Fibroblast of skin of scalp (primary cell): Measurements from ENCODE around the gene CPM.
A peak's percentile ranks its signal among the peaks of the same experiment; 100 is the strongest.

Experiments
- DNase-seq: peaks from one replicate; pipeline ENCODE4 v3.0.0-alpha.2; 2013

CPM gene

DNA sequence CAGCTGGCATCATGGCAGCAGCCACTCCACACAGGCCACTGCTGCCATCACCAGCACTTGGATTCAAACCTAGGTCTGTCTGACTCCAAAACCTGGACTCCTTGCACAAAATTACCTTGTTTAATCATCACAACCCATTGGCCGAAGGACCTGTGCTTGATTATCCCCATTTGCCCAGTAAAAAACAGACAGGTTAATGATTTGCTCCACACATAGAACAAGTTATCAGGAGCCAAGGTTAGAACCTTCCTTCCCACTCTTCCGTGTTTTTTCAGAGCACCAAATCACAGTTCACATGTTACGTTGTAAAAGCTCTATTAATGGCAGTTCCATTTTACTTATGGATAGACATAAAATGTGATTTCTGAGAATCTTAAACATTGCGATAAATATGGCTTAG, 23.5 kb upstream of the CPM start:
- no peak for DNase-seq

DNA sequence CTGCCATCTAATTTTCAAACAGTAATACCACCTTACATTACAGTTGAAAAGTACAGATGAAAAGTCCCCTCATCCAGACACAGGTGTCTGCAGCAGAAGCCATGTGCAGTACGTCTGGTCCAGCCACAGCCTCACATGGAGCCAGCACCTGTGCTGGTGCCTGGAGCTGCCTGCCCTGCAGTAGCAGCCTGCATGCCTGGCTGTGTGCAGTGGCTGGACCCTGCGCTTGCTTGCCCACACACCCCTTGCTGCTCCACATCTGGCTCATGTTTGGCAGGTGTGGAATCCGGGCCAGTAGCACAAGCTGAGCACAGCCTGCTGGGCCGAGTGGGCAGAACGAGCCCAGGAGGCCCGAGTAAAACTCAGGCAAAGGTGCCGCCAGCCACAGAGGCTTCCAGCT, 21.8 kb upstream of the CPM start:
- no peak for DNase-seq

DNA sequence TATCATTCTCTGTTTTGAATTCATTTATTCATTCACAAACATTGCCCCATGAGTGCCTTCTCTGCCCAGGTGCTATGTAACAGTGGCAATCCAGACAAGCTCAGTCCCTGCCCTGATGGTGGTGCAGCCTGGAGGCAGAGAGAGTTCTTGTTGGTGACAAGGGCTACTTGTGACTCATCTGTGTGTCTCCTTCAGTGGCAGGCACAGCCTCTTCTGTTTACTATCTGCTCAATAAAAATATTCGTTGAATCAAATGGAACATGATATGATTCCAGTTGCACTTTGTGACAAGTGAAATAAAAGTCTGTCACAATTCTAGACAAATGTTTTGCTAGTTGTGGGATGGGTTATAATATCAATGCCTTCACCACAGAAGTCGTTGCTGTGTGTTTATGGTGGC, 20.6 kb upstream of the CPM start:
- no peak for DNase-seq

- no peak for DNase-seq
These were observed 18.7 kb upstream of the CPM start for GRCh38 chr12:68951652-68952051.

DNA sequence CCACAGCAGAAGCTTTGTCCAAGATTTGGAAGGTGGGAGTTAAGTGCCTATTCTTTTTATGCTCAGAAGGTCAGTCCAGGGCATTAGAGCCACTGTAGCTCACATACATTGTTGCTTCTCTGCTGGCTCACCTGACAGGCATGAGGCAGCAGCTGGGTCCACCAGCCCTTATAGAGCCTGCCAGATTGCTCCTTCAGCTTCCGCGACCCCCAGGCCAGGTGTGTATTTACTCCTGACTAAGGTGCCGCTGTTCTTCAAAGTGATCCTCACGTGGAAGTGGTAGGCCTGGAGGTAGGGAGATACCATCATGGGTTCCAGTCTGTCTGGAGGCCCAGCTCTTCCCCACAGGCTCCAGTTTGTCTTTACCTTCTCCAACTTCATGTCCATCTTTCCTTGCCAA, 17.5 kb upstream of the CPM start:
- DNase-seq, result no peak

DNA sequence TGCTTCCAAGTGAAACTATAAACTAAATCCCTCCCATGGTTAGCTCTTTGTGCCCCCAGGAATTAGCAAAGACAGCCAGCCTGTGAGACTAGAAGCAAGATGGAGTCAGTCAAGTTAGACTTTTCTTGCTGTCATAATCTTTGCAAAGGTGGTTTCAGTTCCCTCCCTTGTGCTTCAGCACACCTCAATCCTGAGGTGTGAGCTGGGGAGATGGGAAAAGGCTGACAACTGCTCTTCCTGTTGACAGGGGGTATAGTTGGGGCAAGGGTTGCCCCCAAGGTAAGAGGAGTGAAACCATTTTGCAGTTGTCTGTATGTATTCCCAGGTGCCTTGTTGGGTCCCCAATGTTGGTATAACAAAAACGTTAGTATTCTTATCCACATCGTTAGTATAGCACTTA, 12.3 kb upstream of the CPM start:
- no peak for DNase-seq

DNA sequence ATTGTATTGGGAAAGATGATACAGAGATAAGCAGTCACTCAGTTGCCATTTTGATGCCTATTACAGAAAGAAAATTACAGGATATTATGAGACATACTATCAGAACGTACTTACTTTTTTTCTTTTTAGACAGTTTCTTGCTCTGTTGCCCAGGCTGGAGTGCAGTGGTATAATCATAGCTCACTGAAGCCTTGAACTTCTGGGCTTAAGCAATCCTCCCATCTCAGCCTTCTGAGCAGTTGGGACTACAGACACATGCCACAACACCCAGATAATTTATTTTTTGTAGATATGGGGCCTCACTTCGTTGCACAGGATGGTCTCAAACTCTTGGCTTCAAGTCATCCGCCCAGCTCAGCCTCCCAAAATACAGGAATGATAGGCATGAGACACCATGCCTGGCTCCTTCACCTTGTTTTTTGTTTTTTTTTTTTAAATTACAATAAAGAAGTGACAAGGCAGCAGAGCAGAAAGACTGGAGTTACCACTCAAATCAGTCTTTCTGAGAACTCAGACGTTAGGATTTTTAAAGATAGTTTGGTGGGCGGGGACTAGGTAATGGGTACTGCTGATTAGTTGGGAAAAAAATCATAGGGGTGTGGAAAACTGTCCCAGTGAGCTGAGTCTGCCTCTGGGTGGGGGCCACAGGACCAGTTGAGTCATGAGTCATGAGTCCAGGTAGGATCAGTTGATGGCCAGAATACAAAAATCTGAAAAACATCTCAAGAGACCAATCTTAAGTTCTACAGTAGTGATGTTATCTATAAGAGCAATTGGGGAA, 11.5 kb upstream of the CPM start:
- no peak for DNase-seq

GRCh38 chr12:68943848-68944247, 10.9 kb upstream of the CPM start:
- no peak for DNase-seq

DNA sequence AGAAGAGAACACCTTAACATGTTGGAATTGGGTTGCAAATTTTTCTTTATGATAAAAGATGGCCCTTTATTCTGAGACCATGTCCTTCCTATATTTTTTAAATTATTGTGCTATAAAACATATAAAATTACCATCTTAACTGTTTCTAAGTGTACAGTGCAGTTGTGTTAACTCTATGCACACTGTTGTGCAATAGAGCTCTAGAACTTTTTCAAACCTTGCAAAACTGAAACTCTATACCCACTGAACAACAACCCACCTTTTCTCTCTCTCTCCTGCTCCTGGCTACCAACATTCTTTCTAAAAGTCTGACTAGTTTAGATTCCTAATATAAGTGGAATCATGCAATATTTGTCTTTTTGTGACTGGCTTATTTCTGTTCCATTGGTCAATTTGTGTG, 7.8 kb upstream of the CPM start:
- DNase-seq, result no peak

GRCh38 chr12:68939505-68939904, 6.5 kb upstream of the CPM start:
- DNase-seq, result no peak

- no peak for DNase-seq
These were observed 1.4 kb upstream of the CPM start for GRCh38 chr12:68934392-68934791.

GRCh38 chr12:68932128-68932960, 627 bp downstream of the CPM start:
- DNase-seq, result no peak

DNA sequence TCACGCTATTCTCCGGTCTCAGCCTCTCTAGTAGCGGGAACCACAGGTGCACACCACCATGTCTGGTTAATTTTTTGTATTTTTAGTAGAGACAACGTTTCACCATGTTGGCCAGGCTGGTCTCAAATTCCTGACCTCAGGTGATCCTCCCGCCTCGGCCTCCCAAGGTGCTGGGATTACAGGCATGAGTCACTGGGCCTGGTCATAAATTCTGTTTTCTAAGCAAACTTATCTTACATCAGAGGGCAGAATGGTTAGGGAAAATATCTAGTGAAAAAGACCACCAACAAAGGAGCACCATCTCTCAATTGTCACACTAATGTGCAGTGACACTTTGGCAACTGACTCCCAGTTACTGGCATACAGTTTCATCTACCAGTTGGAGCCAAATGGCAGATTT, 2.8 kb downstream of the CPM start:
- DNase-seq, result no peak

GRCh38 chr12:68924546-68924945, 8.4 kb downstream of the CPM start:
- no peak for DNase-seq

DNA sequence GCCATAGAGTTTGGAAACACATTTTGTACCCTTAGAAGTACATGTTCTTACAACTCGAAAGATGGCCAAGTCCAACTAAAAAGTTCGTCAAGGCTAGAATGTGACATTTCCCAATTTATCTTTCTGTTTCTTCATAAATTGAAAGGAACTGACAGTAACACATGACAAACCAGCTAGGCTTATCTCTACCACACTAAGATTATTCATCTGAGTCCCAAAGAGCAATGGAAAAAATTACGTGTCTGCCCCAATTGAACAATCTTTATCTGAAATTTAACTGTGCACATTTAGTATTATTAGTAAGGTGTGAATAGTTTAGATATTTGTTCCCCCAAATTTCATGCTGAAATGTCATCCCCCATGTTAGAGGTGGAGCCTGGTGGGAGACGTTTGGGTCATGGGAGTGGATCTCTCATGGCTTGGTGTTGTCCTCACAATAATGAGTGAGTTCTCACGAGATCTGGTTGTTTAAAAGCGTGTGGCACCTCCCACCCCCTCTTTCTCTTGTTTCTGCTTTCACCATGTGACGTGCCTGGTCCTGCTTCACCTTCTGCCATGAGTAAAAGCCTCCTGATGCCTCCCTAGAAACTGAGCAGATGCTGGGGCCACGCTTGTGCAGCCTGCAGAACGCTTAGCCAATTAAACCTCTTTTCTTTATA, 13.3 kb downstream of the CPM start:
- no peak for DNase-seq

DNA sequence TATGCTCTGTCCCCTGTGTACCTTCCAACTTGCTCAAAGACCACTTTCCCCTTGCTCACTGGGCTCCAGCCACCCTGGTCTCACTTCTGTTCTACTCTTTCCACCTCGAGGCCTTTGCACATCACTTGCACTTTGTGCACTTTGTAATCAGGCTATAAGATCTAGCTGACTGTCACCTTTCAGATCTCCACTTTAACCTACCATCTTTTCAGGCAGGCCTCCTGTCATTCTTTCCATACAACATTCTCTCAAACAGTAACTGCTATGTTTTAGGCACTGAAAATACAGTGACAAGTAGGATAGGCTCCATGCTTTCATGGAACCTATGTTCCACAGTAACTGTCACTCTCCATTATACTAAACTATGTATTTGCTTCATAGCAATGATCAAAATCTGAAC, 14.0 kb downstream of the CPM start:
- DNase-seq, result no peak

- DNase-seq, result peak; percentile 92
These were observed 17.9 kb downstream of the CPM start for GRCh38 chr12:68915055-68915454.

DNA sequence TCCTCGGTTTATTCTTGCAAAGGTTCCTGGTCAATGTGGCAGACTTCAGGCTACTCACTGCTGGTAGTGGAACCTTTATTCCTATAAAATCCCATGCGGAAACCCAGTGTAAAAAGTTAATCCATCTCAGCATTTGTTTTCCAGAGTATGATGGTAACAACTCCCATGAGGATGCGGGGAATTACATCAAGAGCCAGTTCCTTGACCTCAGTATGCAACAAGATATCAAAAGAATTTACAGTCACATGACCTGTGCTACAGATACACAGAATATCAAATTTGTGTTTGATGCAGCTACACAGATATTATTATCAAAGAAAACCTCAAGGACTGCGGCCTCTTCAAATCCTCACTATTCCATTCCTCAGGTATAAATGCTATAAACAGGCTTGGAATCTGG, 19.3 kb downstream of the CPM start:
- peak; percentile 38 for DNase-seq

DNA sequence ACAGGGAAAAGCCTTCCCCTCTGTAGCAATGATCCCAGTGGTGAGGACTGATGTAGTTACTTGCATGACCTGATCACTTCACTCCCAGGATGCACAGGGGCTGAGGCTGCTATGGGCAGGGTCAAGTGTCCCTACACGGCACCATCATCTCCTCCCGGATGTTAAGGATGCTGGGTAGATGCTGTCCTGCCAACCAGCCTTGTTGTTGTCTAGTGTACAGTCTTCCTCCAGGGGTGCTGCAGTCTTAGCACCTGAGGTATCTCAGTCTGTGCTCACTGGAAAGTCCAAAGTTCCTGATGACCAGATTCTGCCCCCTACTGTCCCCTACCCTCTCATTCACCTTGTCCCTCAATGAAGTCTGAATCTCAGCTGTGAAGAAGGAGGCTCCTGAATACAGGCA, 20.1 kb downstream of the CPM start:
- no peak for DNase-seq

DNA sequence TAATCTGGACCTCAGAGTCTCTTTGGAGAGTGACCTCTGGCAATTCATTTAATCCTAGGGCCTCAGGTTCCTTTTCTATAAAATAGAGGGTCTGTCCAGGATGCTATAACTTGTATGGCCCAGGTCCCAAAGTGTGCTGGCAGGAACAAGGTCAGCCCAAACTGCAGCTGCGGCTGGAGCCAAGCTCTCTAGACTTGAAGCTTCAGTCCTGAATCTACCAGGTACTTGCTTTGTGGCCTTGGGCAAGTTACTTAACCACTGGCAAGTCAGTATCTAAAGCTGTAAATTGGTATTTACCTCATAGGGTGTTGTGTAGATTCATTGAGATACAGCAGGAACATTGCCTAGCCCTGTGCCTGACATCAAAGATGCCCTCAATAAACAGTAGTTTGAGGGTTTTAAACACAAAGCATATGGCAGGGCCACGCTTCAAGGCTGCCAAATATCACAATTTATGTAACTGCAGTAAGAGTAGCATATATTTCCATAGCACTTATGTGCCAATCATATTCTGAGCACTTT, 21.7 kb downstream of the CPM start:
- no peak for DNase-seq

DNA sequence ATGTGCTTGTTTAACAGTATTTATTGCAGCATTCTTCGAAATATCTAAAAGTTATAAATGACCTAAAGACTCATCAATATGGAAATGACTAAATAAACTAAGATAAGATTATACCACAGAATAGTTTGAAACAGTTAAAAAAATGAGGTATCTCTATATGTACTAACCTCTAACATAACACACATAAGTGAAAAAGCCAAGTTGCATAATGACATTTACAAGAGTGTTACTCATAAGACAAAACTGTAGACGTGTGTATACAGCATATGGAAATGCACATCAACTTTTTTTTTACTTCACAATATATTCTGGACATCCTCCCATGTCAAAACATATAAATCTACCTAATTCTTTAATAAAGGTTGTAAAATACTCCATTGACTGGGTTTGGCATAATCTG, 22.8 kb downstream of the CPM start:
- peak; percentile 51 for DNase-seq

DNA sequence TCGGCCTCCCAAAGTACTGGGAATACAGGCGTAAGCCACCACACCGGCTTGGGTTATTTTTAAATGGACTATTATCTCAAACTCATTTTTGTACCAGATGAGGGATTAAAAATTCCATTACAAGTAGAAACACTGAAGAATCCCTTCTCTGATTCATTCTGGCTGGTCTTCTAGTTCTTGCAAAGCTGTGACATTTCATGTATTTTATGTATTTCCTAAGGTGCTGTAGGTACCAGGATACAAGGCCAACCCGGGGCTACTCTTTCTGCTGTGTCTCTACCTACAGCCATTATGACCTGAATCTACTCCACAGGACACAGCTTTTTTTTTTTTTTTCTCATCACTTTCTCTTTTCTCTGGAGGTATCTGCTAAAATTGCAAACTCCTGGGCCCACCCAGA, 24.9 kb downstream of the CPM start:
- DNase-seq, result no peak

DNA sequence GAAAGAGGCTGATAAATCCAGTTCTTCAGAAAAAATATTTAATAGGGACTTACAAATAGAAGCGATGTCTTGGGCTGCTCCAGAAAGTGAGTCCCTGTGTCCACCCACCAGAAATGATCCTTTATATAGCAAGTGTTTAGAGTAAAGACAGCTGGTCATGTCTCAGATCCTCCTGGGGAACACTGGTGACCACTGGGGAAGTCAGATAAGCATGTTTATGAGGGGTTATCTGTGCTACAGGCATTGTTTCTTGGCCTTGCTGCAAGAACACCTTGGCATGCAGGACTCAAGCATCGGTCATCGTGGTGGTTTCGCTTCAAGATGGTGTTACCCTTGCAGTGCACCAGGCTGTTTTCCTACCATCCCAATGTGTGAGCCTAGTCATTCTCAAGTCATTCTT, 27.2 kb downstream of the CPM start:
- no peak for DNase-seq
